Vagina (tissue), 2 donors: ENCODE data around the gene TADA2B.

Source experiments
- POLR2A ChIP-seq, 2 donors: fragments of 450-650 bp; IDR thresholded peaks; one replicate each; pipeline ENCODE4 v1.6.1; 2017; ENCODE audit warnings: antibody characterized with exemption in 2 of 2, mild to moderate bottlenecking in 2 of 2, moderate library complexity in 2 of 2
- POLR2AphosphoS5 ChIP-seq, 2 donors: sonication (generic); formaldehyde crosslinking; IDR thresholded peaks; one replicate each; pipeline ENCODE4 v1.9.0; 2017; ENCODE audit warnings: antibody characterized with exemption in 2 of 2, mild to moderate bottlenecking in 2 of 2, low read depth in 1 of 2; ENCODE audit not compliant: insufficient read depth in 1 of 2
- TF ChIP-seq, protein P1 (sequence below), 3 experiments: fragments of 450-650 bp in 2 of 3; fragments of 200-600 bp in 1 of 3; sonication (generic) in 1 of 3; IDR thresholded peaks; one replicate each; pipeline ENCODE4 v1.5.1; 2017 to 2019; ENCODE audit warnings: antibody characterized with exemption in 3 of 3, mild to moderate bottlenecking in 2 of 3, moderate library complexity in 2 of 3

DNA sequence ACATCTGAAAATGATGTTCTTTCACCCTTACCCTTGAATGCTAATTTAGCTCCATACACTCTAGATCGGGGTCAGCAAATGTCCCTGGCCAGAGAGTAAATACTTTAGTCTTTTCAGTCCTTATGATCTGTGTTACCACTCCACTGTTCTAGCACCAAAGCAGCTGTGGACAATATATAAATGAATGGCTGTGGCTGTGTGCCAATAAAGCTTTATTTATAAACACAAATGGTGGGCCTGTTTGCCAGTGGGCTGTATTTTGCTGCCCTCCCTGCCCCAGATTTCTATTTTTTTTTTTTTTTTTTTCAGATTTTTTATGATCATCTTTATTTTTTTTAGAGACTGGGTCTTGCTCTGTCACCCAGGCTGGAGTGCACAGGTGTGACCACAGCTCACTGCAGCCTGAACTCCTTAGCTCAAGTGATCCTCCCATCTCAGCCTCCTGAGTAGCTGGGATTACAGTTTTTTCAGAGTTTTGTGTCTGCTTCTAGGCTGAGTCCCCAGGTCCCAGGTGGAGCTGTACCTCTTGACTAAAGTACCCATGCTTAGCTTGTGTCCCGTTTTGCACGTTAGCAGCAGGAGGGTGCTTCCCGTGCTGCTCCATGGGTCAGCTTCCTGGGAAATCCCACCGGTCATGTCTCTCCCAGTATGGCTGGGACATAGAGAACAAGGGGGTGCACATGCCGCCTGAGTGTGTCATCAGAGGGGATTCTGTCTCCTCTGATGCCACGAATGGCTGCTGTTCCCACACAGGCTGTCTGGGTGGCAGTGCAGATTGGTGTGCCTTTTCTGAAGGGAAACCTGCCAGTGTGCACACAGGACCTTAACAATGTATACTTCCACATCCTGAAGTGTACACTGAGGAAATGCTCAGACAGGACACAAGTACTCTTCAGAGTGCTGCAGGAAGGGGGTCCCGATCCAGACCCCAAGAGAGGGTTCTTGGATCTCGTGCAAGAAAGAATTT lies 40.7 kb downstream of the TADA2B start:
- TF ChIP-seq POLR2AphosphoS5 (IDR thresholded peaks at IDR 0.05; ENCODE audit: insufficient read depth in 1 of 2, low read depth in 1 of 2) (no peak), POLR2A (IDR thresholded peaks at IDR 0.05) (no peak)
- TF ChIP-seq, protein P1, sequence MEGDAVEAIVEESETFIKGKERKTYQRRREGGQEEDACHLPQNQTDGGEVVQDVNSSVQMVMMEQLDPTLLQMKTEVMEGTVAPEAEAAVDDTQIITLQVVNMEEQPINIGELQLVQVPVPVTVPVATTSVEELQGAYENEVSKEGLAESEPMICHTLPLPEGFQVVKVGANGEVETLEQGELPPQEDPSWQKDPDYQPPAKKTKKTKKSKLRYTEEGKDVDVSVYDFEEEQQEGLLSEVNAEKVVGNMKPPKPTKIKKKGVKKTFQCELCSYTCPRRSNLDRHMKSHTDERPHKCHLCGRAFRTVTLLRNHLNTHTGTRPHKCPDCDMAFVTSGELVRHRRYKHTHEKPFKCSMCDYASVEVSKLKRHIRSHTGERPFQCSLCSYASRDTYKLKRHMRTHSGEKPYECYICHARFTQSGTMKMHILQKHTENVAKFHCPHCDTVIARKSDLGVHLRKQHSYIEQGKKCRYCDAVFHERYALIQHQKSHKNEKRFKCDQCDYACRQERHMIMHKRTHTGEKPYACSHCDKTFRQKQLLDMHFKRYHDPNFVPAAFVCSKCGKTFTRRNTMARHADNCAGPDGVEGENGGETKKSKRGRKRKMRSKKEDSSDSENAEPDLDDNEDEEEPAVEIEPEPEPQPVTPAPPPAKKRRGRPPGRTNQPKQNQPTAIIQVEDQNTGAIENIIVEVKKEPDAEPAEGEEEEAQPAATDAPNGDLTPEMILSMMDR (IDR thresholded peaks at IDR 0.05): no peak
